CD14-positive monocyte (primary cell): ENCODE data around the gene IKZF3. TPM values are rescaled to one million over a fixed set of nuclear protein-coding genes. Genes with fewer than 3 reads are reported as not detected.

Source experiments
- DNase-seq, 3 donors: peaks; one replicate each; pipeline ENCODE4 v3.0.0-alpha.2; 2011 to 2022
- H2AFZ ChIP-seq: 2 replicates; pipeline ENCODE4 v1.6.0; 2012; ENCODE audit warnings: mild to moderate bottlenecking, low read depth, low read length, inconsistent platforms; ENCODE audit not compliant: insufficient read depth, poor library complexity, severe bottlenecking
- H3K27ac ChIP-seq, 2 donors: 1 replicate in 1 of 2; 2 replicates in 1 of 2; pipeline ENCODE4 v1.5.1; 2012 to 2013; ENCODE audit warnings: low read length in 2 of 2, control low read depth in 1 of 2, inconsistent platforms in 1 of 2, low read depth in 1 of 2, mild to moderate bottlenecking in 1 of 2
- H3K27me3 ChIP-seq, 2 donors: one replicate each; pipeline versions ENCODE4 v1.6.0 to v1.6.1; 2011 to 2013; ENCODE audit warnings: low read length in 2 of 2; ENCODE audit not compliant: control insufficient read depth in 2 of 2, insufficient read depth in 2 of 2
- H3K36me3 ChIP-seq, 2 donors: replicated peaks in 1 of 2; 1 replicate in 1 of 2; 2 replicates in 1 of 2; pipeline versions ENCODE4 v1.5.1 to v1.6.1; 2012 to 2013; ENCODE audit warnings: low read length in 2 of 2, control low read depth in 1 of 2, inconsistent platforms in 1 of 2, mild to moderate bottlenecking in 1 of 2; ENCODE audit not compliant: insufficient read depth in 2 of 2, control insufficient read depth in 1 of 2
- H3K4me1 ChIP-seq, 2 donors: 1 replicate in 1 of 2; 2 replicates in 1 of 2; pipeline versions ENCODE4 v1.5.1 to v1.6.1; 2012 to 2013; ENCODE audit warnings: low read length in 2 of 2, control low read depth in 1 of 2, inconsistent platforms in 1 of 2, mild to moderate bottlenecking in 1 of 2, moderate library complexity in 1 of 2; ENCODE audit not compliant: insufficient read depth in 2 of 2, control insufficient read depth in 1 of 2
- H3K4me2 ChIP-seq: replicated peaks from 2 replicates; pipeline ENCODE3; 2012; ENCODE audit warnings: low read length, moderate library complexity, mild to moderate bottlenecking; ENCODE audit not compliant: poor library complexity, severe bottlenecking; ENCODE audit errors: extremely low read depth
- H3K4me3 ChIP-seq, 3 experiments: fragments of 200-600 bp in 1 of 3; sonication (generic) in 1 of 3; replicated peaks in 1 of 3; 1 replicate in 2 of 3; 2 replicates in 1 of 3; pipeline ENCODE4 v1.5.1; 2011 to 2013; ENCODE audit warnings: low read length in 3 of 3, mild to moderate bottlenecking in 3 of 3, control low read depth in 2 of 3, low read depth in 2 of 3, inconsistent platforms in 1 of 3, moderate library complexity in 1 of 3
- H3K79me2 ChIP-seq: 2 replicates; pipeline ENCODE4 v1.6.0; 2012; ENCODE audit warnings: mild to moderate bottlenecking, control low read depth, inconsistent platforms, low read length, moderate library complexity; ENCODE audit not compliant: insufficient read depth
- H3K9ac ChIP-seq: 2 replicates; pipeline ENCODE4 v1.6.0; 2017; ENCODE audit warnings: low read length, mild to moderate bottlenecking; ENCODE audit not compliant: insufficient read depth, poor library complexity, severe bottlenecking
- H3K9me3 ChIP-seq, 2 donors: replicated peaks in 1 of 2; 1 replicate in 1 of 2; 2 replicates in 1 of 2; pipeline versions ENCODE4 v1.5.1 to v1.6.1; 2012 to 2013; ENCODE audit warnings: low read length in 2 of 2, control low read depth in 1 of 2; ENCODE audit not compliant: control insufficient read depth in 1 of 2, insufficient read depth in 1 of 2
- H4K20me1 ChIP-seq: 2 replicates; pipeline ENCODE4 v1.6.0; 2012; ENCODE audit warnings: mild to moderate bottlenecking, low read length, control low read depth, moderate library complexity; ENCODE audit not compliant: insufficient read depth
- H3K27ac Mint-ChIP-seq, 7 donors: one replicate each; pipeline ENCODE4 v1.8.0; 2020; ENCODE audit warnings: mild to moderate bottlenecking in 7 of 7, mixed read lengths in 7 of 7, moderate library complexity in 6 of 7, inconsistent platforms in 2 of 7
- H3K27me3 Mint-ChIP-seq, 3 donors: one replicate each; pipeline ENCODE4 v1.8.0; 2021 to 2022; ENCODE audit warnings: low read depth in 3 of 3, mild to moderate bottlenecking in 3 of 3, mixed read lengths in 3 of 3, moderate library complexity in 3 of 3, inconsistent platforms in 1 of 3
- H3K36me3 Mint-ChIP-seq, 2 donors: one replicate each; pipeline ENCODE4 v1.8.0; 2020; ENCODE audit warnings: mixed read lengths in 2 of 2, inconsistent platforms in 1 of 2, mild to moderate bottlenecking in 1 of 2
- H3K4me1 Mint-ChIP-seq: one replicate; pipeline ENCODE4 v1.8.0; 2020; ENCODE audit warnings: mild to moderate bottlenecking, mixed read lengths
- H3K4me3 Mint-ChIP-seq, 2 donors: one replicate each; pipeline ENCODE4 v1.8.0; 2020; ENCODE audit warnings: mild to moderate bottlenecking in 2 of 2, mixed read lengths in 2 of 2, moderate library complexity in 1 of 2
- H3K9me3 Mint-ChIP-seq, 7 donors: one replicate each; pipeline ENCODE4 v1.8.0; 2020 to 2022; ENCODE audit warnings: mixed read lengths in 7 of 7, mild to moderate bottlenecking in 6 of 7, moderate library complexity in 6 of 7, inconsistent platforms in 2 of 7
- CTCF ChIP-seq: fragments of 200-600 bp; IDR thresholded peaks from one replicate; pipeline ENCODE4 v1.8.0; 2022; ENCODE audit warnings: antibody characterized with exemption, mild to moderate bottlenecking
- WGBS: methylation state at CpG from one replicate; pipeline ENCODE4 v1.1.5; 2013; ENCODE audit warnings: missing lambda C conversion rate; ENCODE audit not compliant: insufficient coverage; 5-methylcytosine and 5-hydroxymethylcytosine counted together
- intact Hi-C, 2 donors: fragments of 100-400 bp; cut with micrococcal nuclease; formaldehyde crosslinking; loops; one replicate each; pipeline versions ENCODE4 v1.15.0 to v1.15.1; 2023
- polyA plus RNA-seq, 3 donors: library from polyadenylated mRNA; depleted of rRNA in 1 of 3; unstranded in 2 of 3; stranded (reverse) in 1 of 3; fragments of 300-500 nt in 2 of 3; fragments of >200 nt in 1 of 3; fragmentation: Illumina TruSeq in 2 of 3; gene quantifications; 1 replicate in 2 of 3; 2 replicates in 1 of 3; pipeline ENCODE4 v1.2.3, GENCODE V29; 2012 to 2021

The IKZF3 gene
- polyA plus RNA-seq, 3 donors = 0.05 to 0.15 (median 0.05) TPM

- H3K36me3 ChIP-seq = no peaks in the 10 kb centered on the region
- H3K27ac ChIP-seq = no peak overlapping the region
- Mint-ChIP-seq H3K36me3 (no peaks in the 10 kb centered on the region), H3K4me3 (no peak overlapping the region), H3K4me1 (no peaks in the 10 kb centered on the region), H3K27ac (no peak overlapping the region), H3K27me3 (peaks cover 20 to 27% (median 26%) of the 10 kb centered on the region in 3 donors), H3K9me3 (peaks cover 0 to 2% (median 0%) of the 10 kb centered on the region in 7 donors)
- no peak overlapping the region for H3K9ac ChIP-seq
- no peak for DNase-seq
- WGBS = 100% methylated on average over 2 of the region's 2 CpGs
- peaks cover 5 to 12% of the 10 kb centered on the region in 2 donors for H3K27me3 ChIP-seq
- intact Hi-C loops = no loop called here
- H3K9me3 ChIP-seq = no peaks in the 10 kb centered on the region
- H3K79me2 ChIP-seq = no peaks in the 10 kb centered on the region
- no peak overlapping the region for H3K4me3 ChIP-seq
- H4K20me1 ChIP-seq = no peaks in the 10 kb centered on the region
- H3K4me1 ChIP-seq = no peaks in the 10 kb centered on the region
- TF ChIP-seq CTCF = no peak
- no peak overlapping the region for H3K4me2 ChIP-seq
- no peak overlapping the region for H2AFZ ChIP-seq
These were observed 49.6 kb downstream of the IKZF3 start for GRCh38 chr17:39814497-39814896.

GRCh38 chr17:39813631-39814030, 50.5 kb downstream of the IKZF3 start:
- Histone ChIP-seq H3K9ac (no peak overlapping the region), H3K27ac (no peak overlapping the region), H4K20me1 (no peaks in the 10 kb centered on the region), H3K4me1 (no peaks in the 10 kb centered on the region), H2AFZ (no peak overlapping the region), H3K36me3 (no peaks in the 10 kb centered on the region), H3K79me2 (no peaks in the 10 kb centered on the region), H3K4me2 (no peak overlapping the region), H3K4me3 (no peak overlapping the region), H3K27me3 (peaks cover 10 to 12% of the 10 kb centered on the region in 2 donors), H3K9me3 (no peaks in the 10 kb centered on the region)
- Mint-ChIP-seq H3K36me3 (no peaks in the 10 kb centered on the region), H3K27me3 (peaks cover 20 to 30% (median 26%) of the 10 kb centered on the region in 3 donors), H3K4me1 (no peaks in the 10 kb centered on the region), H3K27ac (no peak overlapping the region), H3K9me3 (peaks cover 0 to 2% (median 0%) of the 10 kb centered on the region in 7 donors), H3K4me3 (no peak overlapping the region)
- 74% methylated on average over 10 of the region's 11 CpGs for WGBS
- no peak for DNase-seq
- intact Hi-C loops = no loop called here
- TF ChIP-seq CTCF = no peak
